HG02885 (cell line): ENCODE data around the gene PKD1.
"Not testable (repeated sequence)": the region's sequence is repeated elsewhere in the genome, so short reads cannot be mapped to it uniquely, and the experiment has no call there.

Experiments
- ATAC-seq: cut with Tn5 transposase; IDR thresholded peaks from one replicate; pipeline ENCODE4 v1.9.1; 2021; ENCODE audit warnings: mild to moderate bottlenecking; ENCODE audit not compliant: unreplicated experiment, poor library complexity

Gene PKD1

DNA sequence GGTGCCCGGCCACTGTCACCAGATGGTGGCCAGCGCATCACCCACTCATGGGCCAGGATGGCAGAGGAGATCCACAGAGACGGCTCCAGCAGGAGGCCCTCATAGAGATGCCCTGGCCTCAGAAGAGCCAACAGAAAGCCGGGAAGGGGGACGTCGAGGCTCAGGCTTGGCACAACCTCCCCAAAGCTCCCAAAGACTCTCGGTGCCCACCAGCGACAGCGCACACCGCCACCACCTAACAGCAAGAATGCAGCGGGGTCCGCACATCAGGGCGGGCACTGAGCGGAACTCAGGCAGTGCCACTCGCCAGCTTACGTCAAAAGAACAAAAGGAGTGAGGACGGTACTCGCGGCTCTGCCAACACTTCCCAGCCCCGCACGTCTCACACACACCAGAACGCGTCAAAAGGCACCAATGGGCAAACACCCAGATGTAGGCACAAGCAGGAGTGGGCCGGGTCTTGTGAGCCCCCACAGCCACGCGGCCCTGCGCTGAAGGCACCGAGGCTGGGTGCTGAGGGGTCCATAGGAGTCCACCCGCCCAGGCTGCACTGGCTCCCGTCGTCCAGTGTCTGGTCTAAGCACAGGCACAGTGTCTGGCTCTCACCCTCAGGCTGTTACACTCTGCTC lies 8.7 kb downstream of the PKD1 start:
- ATAC-seq, result not testable (repeated sequence)

DNA sequence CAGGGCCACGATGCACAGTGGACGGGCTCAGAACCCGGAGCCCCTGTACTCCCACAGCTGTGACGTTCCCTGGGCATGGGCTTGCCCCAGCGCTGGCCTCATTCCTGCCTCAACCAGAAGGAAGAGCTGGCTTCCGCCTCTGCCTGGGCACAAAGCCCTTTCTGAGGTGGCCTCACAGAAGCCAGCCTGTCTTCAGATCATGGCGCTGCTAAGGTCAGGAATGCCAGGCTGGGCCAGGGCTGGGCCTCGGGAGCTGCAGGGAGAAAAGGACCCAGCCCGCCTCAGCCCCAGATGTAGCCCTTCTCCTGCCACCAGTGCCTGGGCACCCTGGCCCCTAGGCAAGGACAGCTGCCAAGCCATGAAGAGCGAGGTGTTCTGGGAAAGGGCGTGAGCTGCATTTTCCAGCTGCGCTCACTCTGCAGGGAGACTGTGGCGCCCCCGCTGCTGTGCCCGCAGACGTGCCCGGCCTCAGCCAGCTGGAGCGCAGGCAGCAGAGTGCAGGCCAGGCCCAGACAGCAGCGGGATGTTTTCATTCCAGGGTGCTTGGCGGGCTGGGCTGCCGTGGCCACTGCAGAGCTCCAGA lies 9.4 kb downstream of the PKD1 start:
- not testable (repeated sequence) for ATAC-seq

DNA sequence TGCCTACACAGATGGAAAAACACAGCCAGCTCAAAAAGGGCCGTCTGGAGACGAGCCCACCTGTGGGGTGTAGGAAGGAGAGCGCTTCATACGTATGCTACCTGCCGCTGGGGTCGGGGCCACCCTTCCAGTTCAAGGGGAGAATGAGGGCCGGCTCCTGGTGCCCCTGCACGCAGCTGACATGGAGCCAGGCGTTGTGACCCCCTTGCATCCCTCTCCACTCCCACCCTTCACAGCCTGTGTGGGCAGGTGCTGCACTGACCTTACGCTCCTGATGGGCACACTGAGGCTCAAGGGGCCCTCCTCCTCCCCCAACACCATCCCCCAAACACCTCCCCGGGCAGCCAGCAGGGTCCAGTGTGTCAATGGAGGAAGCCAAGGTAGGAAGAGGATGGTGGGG lies 10.1 kb downstream of the PKD1 start:
- not testable (repeated sequence) for ATAC-seq

DNA sequence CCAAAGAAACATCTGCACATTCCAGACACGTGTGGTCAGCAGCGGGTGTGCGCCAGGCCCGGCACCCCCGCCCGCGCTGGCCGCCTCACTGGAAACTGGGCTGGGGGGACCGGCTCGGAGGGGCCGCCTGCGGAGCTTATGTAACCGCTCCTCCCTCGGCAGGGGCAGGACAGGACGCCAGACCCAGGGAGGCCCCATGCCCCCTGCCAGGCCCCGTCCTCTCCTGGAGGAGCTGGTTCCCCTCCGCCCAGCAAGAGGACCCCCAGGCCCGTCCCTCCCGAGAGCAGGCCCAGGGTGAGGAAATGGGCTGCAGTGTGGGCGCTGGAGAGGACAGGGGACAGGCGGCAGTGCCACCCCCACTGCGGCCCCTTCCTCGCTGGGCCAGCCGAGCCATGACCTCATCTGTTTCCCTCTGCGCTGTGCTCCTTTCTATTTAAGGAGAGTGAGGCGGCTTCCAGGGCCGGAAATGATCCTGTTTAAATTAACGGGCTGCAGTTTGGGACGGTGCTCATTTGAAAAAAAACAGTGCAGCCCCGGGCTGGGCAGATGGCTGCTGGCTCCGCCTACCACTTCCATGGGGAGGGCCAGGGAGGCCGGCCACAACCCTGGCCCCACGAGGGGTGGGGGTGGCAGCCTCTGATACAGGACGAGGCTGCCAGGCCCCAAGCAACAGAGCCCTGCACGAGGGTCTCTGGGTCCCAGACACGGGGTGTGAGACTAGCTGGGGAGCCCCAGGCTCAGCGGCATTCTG lies 10.8 kb downstream of the PKD1 start:
- not testable (repeated sequence) for ATAC-seq

DNA sequence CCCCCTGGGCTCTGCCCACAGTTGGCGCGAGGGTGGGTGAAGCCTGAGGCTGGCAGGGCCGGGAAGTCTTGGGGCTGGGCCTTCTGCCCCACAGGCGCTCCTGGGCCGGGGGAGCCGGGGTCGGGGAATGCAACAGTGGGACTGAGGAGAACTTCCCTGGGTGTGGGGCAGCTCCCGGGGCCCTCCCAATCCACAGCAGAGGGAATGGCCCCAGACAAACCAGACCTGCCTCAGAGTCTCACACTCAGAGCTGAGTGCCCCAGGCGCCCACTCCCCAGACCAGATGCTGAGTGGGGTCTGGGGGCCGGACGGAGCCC lies 11.4 kb downstream of the PKD1 start:
- not testable (repeated sequence) for ATAC-seq

DNA sequence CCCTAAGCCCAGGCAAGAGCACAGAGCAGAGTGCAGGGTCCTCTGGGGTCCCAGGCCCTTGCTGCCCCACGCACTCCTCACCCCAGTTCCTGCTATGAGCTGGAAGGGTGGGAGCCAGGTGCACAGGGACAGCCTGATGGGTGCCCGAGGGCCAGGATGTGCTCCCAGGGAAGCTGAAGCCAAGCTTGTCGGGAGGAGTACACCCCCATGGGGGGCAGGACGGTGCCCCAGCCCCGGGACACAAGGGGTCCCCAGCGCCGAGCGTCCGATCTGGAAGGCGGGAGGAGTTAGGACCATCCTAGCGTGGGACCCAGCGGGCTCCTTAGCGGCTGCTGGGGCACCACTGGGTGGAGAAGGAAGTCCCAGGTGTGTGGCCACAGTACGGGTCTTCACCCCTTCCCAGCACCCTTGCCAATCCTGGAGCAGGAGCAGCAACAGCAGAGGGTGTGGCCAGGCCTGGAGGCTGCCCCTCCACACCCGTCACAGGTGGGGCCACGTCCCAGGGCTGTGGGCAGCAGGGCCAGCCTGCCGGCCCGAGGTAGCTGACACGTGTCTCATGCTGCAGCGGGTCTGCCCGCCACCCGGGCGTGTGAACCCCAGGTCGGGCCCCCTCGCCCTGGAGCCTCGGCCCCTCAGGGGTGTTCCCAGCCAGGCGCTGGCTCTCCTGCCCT lies 11.9 kb downstream of the PKD1 start:
- not testable (repeated sequence) for ATAC-seq

DNA sequence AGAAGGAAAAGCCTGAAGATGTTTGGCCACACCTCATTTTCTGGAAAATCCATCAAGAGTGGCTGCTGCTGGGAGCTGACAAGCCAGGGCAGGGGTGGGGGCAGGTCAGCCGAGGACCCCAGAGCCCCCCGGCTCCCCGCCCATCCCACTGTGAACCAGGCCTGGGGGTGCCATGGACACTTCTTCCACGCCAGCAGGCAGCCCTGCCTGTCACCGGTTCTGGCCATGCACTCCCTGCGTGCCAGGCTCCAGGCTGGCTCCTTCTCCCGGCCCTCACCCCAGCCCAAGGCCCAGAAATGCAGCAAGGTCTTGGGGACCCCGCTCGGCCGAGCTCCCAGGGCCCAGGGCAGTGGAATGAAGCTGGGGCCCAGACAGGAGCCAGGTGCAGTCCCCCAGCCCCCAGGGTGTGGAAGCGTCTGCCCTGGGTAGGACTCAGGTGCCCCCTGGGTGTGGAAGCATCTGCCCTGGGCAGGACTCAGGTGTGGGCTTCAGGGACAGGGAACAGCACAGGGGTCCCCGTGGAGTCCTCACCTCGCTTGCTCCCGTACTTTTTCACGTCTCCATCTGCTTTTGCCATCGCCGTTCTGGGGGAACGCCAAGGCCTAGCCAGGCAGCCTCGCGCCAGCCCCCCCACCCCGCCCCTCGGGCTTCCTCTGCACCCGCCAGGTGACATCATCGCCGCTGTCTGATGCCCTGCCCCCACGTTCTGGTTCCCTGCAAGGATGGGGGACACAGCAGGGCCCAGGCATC lies 12.6 kb downstream of the PKD1 start:
- ATAC-seq, result not testable (repeated sequence)

DNA sequence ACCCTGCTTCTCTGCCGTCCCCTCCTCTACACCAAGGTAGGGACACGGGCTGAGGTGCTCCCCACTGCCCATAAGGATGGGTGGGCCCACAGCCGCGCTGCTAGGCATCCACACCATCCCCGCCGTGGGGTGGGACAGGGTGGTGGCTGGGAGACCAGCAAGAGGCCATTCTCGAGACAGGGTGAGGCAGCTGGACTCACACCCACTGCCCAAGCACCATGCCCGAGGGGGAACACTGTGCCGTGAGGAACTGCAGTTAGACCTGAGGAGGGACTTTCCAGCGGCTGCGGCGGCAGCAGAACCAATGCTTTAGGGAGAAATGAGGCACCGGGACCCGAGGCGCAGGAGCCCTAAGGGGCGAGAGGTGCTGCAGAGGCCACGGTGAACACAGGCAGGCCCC lies 13.3 kb downstream of the PKD1 start:
- ATAC-seq, result no peak

DNA sequence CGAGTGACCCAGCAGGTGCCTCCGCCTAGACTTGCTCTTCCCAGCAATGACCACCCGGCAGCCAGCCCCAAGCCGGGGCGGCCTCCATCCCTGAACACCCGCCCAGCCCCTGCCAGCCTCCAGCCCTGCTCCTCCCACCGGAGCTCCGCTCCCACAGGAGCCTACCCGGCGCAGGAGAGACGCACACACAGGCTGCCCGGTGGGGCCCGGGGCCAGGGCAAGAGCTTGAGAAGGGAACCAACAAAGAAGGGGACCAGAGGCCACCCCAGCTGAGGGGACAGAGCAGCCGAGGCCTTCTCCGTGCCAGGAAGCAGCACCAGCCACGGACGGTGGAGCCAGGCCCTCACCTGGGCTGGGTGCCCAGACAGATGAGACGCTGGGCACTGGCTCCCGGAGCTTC lies 13.8 kb downstream of the PKD1 start:
- ATAC-seq, result no peak

DNA sequence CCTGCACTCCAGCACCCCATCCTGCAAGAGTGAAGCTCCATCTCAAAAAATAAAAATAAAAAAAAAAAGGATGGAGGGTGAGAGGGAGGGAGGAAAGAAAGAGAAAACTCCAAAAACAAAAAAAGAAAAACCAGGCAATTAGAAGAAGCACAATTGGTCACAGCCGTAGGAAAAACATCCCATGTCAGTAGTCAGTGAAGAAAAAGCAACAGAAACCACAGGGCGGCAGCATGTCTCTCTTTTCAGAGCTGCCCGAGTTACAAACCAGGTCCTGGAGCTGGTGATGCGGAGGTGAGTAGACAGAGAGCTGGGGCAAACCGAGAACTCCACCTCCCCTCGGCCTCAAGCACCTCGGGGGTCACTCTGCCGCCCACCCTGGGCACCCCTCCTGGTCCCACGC lies 14.4 kb downstream of the PKD1 start:
- ATAC-seq, result not testable (repeated sequence)

DNA sequence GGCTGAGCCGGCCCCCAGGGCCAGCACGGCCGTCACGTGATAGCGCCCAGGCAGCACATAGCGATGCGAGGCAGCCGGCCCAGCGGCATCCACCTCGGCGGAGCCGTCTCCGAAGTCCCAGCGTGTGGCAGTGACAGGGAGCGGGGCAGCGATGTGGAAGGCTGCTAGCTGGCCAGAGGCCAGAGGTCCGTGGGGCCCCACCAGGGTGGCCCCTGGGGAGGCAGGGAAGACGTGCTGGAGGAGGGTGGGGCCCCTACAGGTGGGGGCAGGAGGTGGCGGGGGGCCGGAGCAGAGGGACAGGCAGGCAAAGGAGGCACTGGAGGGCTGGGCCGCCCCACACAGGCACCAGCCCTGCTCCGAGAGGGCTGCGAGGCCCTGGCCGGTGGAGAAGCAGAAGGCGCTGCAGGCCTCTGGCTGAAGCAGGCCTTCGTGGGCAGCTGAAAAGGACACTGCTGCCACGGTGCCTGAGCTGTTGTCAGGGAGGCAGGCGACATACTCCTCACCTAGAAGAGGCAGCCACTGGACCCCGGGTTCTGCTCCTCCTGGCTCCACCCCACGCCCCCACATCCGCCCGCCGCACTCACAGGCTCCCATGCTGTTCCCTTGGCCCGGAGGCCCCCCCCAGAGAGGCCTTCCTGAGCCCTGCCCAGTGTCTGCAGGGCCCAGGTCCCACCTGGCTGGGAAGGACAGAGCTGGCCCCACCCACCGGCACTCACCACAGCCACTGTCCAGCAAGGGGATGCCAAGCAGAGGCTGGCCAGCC lies 17.6 kb downstream of the PKD1 start:
- not testable (repeated sequence) for ATAC-seq

DNA sequence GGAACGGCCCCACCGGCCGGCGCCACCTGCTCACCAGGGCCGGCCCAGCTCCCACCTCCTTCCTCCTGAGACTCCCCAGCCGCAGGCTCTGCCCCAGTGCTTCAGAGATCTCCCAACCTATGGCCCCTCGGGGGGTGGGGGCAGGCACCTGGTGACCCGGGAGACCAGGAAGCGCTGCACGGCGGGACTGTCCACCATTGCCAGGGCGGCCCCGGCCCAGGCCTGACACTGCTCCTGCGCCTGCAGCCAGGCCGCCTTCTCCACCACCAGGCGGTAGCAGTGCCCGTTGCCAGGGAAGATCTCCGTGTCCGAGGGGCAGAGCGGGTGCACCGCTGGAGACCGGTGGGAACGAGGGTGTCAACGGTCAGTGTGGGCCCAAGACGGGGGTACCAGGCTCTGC lies 18.4 kb downstream of the PKD1 start:
- not testable (repeated sequence) for ATAC-seq

DNA sequence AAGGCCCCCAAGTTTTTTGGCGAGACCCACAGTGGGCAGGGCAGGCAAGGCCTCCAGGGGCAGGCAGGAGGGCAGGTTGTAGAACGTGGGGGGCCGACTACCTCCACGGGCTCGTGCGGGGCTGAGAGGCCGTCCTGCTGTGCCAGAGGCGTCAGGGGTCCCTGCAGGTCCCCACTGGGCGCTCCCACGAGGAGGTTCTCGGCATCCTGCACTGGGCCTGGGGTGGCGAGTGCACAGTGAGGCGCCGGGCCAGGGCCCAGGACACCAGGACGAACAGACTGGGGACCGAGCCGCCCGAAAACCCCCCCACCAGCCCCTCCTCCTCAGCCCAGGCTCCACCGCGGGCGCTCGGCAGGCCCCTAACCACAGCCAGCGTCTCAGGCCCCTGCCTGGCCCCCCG lies 19.3 kb downstream of the PKD1 start:
- not testable (repeated sequence) for ATAC-seq

DNA sequence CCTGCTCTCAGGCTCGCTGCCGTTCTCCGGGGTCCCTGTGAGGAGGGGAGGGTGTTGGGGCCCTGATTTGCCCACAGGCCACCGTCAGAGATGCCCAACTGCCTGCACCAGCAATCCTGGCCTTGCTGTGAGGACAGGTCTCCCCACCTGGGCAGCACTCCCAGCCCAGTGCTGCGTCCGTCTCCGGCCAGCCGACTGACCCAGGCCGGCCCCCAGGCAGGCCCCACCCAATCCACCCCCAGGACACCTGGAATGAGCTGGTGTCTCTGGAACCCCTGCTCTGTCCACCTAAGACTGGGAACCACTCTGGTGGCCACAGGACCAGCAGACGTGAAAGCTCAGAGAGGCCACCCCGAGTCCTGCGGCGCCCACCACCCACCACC lies 20.1 kb downstream of the PKD1 start:
- ATAC-seq, result no peak

DNA sequence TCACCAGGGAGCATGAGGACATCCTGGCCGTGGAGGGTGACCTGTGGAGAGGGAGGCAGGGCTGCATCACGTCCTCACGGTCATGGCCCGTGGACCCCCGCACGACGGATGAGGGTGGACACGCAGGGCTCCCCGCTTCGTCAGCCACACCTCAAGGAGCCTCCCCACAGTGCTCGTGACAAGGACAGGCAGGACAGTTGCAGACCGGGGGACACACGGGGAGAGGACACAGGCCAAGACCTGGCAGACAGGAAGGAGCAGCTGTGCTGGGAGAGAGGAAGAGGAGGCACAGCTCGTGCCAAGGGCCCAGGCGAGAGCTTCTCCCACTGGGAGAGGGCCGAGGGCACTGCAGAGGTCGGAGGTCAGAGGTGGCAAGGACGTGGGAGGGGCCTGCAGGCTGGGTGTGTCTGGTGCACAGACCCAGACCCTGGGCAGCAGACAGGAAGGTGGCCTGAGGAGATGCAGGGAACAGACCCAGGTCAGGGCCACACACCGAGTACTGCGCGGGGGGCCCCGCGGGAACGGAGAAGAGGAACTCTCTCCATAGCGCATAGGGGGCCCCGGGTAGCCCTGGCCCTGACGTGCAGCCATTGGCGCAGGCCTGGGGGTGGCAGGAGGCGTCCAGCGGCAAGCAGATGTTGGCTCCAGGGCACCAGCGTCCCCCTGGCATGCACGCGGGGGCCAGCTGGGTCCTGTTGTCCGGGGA lies 20.7 kb downstream of the PKD1 start:
- not testable (repeated sequence) for ATAC-seq

DNA sequence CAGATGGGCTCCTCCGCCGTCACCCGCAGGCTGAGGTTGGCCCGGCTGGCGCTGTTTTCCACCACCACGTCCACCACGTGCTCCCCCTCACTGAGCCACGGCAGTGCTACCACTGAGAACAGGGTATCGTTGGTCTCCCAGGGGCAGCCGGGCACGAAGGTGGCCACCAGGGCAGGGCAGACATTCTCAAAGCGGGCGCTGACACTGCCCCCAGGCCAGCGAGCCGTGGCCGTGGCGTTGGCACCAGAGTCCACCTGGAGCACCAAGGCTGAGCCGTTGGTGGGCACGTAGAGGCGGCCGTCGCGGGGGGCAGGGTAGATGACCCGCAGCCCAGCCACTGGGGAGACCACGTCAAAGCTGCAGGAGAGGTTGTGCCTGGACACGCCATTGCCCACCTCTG lies 21.5 kb downstream of the PKD1 start:
- ATAC-seq, result not testable (repeated sequence)

DNA sequence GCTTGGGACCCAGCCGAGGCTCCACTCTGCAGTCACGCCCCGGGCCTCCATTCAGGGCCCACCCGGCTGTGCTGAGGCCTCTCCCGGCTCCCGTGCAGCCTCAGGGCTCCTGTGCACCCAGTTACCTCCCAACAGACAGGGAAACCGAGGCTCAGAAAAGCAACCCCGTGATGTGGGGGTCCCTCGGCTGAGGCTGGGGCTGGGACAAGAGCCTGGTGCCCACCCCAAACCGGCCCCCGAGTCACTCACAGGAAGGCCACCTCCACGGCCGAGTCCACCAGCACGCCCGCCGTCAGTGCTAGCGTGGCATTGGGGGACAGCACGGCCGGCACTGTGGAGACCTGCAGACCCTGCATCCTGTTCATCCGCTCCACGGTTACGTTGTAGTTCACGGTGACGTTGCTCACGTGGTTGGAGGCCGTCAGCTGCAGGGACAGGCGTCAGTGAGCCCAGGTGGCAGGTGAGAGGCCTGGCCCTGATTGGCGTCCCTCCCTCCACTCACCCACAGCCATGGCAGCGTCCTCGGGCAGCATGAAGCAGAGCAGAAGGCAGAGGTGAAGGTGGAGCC lies 23.1 kb downstream of the PKD1 start:
- not testable (repeated sequence) for ATAC-seq

DNA sequence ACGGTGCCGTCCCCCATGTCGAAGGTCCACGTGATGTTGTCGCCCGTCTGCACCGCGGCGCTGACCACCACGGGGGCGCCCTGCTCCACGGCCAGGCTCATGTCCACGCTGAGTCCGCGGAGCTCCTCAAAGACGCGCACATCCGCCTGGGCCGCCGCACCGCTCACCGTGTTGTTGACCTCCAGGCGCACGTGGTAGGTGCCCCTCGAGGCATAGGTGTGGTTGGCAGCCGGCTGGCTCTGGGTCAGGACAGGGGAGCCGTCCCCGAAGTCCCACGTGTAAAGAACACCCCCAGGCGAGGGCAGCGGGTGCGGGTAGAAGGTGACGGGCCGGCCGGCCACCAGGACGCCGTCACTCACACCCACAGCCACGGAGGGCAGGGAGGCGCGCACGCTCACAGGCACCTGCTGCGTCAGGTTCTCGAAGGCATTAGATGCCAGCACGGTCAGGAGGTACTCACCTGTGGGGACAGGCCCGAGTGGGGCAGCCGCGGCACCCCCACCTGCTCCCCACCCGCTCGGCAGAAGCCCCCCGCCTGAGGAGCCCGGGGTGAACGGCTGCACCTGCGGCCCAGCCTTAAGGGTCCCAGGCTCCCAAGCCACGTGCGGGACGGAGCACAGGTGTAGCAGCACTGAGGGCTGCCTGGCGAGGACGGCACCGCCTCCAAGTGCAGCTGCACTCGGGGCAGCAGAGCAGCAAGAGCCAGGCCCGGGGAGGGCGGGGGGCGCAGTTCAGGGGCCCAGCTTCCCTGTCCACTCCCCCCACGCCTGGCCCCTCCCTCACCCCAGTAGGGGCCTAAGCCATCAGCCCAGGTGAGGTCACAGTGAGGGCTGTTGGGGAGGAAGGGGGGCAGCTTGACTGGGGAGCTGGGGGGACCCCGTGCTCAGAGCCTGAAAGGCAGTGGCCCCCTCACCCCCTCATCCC lies 24.0 kb downstream of the PKD1 start:
- not testable (repeated sequence) for ATAC-seq
